Left forelimb (tissue), 1 donor: ENCODE results near the gene RANBP3.
A peak's percentile ranks its signal among the peaks of the same experiment; 100 is the strongest.
"Not testable (repeated sequence)": the region's sequence is repeated elsewhere in the genome, so short reads cannot be mapped to it uniquely, and the experiment has no call there.

ENCODE experiments used
- DNase-seq: peaks from one replicate; pipeline ENCODE4 v3.0.0-alpha.2; 2018; ENCODE audit warnings: low spot score

RANBP3 gene

GRCh38 chr19:5987077-5987818 lies 9.3 kb upstream of the RANBP3 start:
- peak; percentile 80 for DNase-seq

DNA sequence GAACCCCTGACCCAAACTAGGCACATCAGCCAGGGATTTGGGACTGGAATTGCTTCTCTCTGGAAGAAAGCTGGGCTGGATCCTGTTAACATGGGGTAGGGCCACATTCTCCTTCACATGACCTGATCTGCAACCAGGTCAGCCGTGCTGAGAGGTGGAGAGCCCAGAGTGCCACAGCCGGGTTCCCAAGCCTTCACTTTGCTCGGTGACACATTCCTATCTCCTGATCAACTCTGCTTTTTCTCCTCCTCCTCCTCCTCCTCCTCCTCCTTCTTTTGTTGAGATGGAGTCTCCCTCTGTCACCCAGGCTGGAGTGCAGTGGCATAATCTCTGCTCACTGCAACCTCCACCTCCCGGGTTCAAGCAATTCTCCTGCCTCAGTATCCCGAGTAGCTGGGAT lies 7.9 kb upstream of the RANBP3 start:
- not testable (repeated sequence) for DNase-seq

- no peak for DNase-seq
Observed at GRCh38 chr19:5985098-5985783, 7.3 kb upstream of the RANBP3 start.

- no peak for DNase-seq
Observed at GRCh38 chr19:5984600-5984999, 6.7 kb upstream of the RANBP3 start.

- no peak for DNase-seq
Observed at GRCh38 chr19:5983367-5983955, 5.5 kb upstream of the RANBP3 start.

DNA sequence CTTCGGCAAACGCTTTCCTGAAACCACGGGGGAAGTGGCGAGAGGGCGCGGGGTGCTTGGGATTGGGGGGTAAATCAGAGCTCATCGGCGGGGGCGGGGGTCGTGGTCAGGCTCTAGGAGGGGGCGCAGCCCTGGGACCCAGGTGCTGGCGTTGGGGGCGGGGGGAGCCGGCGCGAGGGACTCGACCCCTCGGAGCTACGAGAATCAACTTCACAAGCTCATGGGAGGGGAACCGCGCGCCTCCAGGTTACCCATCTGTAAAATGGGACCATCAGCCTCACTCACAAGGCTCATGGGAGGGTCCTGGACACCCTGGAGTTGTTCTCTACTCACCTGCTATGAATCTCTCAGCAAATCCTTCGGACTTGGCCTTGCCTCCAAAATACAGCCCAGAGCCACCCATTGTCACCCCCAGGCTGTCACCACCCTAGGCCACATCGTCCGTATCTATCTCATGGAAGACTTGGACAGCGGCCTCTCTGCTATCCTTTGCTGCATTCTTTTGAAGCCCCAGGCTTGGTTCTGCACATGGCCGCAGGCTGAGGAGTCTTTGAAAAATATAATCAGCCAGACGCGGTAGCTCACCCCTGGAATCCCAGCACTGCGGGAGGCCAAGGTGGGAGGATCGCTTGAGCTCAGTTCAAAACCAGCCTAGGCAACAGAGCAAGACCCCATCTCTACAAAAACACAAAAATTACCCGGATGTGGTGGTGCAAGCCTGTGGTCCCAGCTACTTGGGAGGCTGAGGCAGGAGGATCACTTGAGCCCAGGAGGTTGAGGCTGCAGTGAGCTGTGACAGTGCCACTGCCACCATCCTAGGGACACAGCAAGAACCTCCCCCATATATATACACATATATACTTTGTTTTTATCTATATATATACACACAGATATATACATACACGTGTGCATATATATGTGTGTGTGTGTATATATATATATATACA lies 939 bp upstream of the RANBP3 start:
- DNase-seq = no peak

DNA sequence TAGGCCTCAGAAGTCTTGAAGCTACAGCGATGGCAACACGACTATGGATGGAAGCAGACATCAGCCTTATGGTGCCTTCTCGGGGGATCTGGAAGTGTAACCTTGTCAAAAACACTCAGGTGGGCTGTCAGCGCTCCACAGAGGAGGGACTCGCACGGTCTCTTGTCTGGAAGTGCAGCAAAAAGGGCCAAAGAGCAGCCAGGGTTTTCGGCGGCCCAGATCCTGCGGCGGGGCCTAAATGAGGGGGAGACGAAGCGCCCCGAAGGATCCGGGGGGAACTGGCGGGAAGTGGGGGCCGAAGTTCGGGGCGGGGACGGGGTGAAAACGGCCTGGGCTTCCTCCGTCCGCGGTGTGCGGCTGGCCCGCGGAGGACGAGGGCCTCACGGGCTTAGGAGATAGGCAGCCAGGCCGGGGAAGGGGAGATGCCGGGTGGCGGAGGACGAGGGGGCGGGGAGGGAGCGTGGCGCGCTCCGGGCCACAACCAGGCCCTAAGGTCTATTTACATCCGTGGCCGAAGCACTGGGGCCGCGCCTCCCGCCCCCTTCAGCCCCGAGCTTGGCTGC lies 637 bp downstream of the RANBP3 start:
- no peak for DNase-seq

GRCh38 chr19:5976768-5977167 lies 1.2 kb downstream of the RANBP3 start:
- DNase-seq = no peak

- no peak for DNase-seq
Observed at GRCh38 chr19:5975388-5975728, 2.6 kb downstream of the RANBP3 start.

- DNase-seq = no peak
Observed at GRCh38 chr19:5974721-5975387, 3.1 kb downstream of the RANBP3 start.

DNA sequence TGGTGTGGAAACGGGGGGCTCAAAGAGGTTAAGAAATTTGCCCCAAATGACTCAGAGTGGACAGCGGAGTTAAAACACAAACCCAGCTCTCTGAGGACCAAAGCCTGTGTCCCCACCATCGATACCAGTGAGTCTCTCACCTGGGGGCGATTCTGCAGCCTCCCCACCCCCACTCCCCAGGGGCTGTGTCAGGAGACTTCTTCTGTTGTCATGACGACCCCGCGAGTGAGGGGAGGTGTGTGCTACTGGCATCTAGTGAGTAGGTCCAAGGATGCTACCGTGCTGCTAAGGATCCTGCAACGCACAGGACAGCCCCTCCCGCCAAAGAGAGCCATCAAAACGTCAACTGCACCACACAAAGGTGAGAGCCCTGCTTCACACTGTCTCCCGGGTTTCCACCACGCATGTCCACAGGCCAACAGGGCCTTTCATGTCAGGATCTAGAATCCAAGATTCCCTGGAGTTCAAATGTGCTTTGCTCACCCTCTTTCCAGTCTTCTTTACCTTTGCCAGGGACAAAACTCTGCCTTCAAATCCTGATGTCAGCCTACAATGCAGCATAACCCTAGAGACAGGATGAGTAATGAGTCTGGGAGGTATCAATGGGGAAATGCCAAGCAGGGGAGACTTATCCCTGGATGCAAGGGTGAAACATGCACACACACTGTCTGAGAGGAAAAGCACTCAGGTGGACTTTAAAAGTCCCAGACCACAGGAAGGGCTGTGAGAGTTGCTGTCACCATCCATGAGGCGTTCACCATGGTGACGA lies 3.9 kb downstream of the RANBP3 start:
- DNase-seq = no peak

- DNase-seq = no peak
Observed at GRCh38 chr19:5973376-5973775, 4.6 kb downstream of the RANBP3 start.

DNA sequence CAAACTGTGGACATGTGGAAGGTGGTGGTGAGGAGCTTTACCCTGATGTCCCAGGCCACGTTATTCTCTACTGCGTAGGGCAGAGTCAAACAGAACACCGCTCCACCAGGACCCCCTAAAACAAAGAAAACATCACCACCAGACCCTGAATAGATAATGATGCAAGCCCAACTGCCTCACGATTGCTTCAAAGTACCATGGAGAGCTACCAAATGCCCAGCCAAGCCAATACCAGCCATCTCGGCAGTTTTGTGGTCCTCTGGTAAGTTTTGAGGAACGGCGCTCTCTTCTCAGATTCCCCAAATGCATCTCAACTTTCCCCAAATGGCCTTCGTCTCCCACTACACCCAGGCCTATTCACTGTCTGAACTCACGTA lies 5.6 kb downstream of the RANBP3 start:
- no peak for DNase-seq

GRCh38 chr19:5971714-5972354 lies 6.1 kb downstream of the RANBP3 start:
- DNase-seq = no peak

DNA sequence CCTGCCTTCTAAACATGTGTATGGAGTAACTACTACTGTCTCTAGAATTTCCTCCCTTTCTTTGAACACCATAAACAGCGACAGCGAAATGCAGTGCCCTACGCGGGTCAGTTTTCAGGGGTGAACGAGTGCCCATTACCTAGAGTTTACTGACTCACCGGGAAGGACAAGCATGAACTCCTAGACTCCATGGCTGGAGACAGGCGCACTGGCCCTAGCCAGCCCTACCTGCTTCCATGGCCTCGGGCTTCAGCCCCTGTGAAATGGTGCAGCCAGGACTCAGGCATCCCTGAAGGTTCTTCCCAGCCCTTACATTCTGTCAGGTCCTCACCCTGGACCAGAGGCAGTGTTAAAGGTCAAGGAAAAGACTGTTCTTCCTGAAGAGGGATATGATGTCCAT lies 8.5 kb downstream of the RANBP3 start:
- no peak for DNase-seq

- no peak for DNase-seq
Observed at GRCh38 chr19:5968431-5969373, 9.2 kb downstream of the RANBP3 start.

GRCh38 chr19:5967994-5968430 lies 9.9 kb downstream of the RANBP3 start:
- DNase-seq = no peak

DNA sequence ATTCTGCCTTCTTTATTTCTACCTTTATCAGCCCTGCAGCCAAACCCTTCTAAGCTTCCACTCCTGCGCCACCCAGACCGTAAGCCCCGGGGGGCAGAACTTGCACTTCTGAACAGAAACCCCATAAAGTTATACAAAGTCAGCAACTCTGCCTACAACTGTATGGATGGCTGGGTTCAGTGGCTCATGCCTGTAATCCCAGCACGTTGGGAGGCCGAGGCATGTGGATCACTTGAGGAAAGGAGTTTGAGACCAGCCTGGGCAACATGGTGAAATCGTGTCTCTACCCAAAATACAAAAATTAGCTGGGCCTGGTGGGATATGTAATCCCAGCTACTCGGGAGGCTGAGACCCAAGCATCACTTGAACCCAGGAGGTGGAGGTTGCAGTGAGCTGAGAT lies 10.4 kb downstream of the RANBP3 start:
- no peak for DNase-seq

DNA sequence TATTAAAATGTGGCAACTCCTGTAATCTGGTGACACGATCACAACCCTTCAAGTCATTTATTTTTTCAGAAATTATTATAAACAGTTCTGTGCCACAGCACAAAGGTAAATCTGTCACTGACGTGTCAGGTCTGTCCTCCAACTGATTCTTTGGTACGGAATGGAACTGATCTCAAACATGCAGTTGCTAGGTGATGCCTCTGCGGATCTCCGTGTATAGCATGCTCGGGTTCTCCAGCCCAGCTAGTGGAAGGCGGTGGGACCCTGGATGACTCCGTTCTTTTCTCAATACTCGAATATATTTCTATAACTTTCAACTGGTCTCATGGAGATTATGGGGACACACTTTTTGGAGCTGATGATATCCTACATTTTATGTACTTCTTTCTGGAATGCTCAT lies 11.0 kb downstream of the RANBP3 start:
- no peak for DNase-seq
